Muscle layer of duodenum (tissue), 2 donors: ENCODE data around the gene ZFP92.

Experiments
- H3K27ac ChIP-seq: one replicate; pipeline ENCODE4 v1.7.0; 2013; ENCODE audit warnings: mild to moderate bottlenecking, low read length
- H3K27me3 ChIP-seq: one replicate; pipeline ENCODE4 v1.7.0; 2013; ENCODE audit warnings: low read depth, mild to moderate bottlenecking, control low read depth, low read length
- H3K36me3 ChIP-seq, 2 donors: one replicate each; pipeline ENCODE4 v1.7.0; 2013; ENCODE audit warnings: low read length in 2 of 2, control low read depth in 1 of 2, mild to moderate bottlenecking in 1 of 2; ENCODE audit not compliant: insufficient read depth in 2 of 2, control insufficient read depth in 1 of 2
- H3K4me1 ChIP-seq, 2 donors: one replicate each; pipeline ENCODE4 v1.7.0; 2013; ENCODE audit warnings: low read length in 2 of 2, mild to moderate bottlenecking in 2 of 2, control low read depth in 1 of 2, moderate library complexity in 1 of 2; ENCODE audit not compliant: insufficient read depth in 2 of 2, control insufficient read depth in 1 of 2
- H3K4me3 ChIP-seq, 2 donors: one replicate each; pipeline ENCODE4 v1.7.0; 2013; ENCODE audit warnings: low read length in 2 of 2, low read depth in 1 of 2, mild to moderate bottlenecking in 1 of 2
- H3K9me3 ChIP-seq, 2 donors: one replicate each; pipeline ENCODE4 v1.7.0; 2013; ENCODE audit warnings: low read length in 2 of 2, control low read depth in 1 of 2, mild to moderate bottlenecking in 1 of 2; ENCODE audit not compliant: control insufficient read depth in 1 of 2
- donor health status: healthy.

The ZFP92 gene

GRCh38 chrX:153430796-153431195 is 19.5 kb downstream of the ZFP92 start:
- Histone ChIP-seq H3K36me3 (no peaks in the 10 kb centered on the region), H3K4me1 (no peaks in the 10 kb centered on the region), H3K27me3 (no peaks in the 10 kb centered on the region), H3K9me3 (peaks cover 0 to 2% of the 10 kb centered on the region in 2 donors), H3K27ac (no peak overlapping the region), H3K4me3 (no peak overlapping the region)

DNA sequence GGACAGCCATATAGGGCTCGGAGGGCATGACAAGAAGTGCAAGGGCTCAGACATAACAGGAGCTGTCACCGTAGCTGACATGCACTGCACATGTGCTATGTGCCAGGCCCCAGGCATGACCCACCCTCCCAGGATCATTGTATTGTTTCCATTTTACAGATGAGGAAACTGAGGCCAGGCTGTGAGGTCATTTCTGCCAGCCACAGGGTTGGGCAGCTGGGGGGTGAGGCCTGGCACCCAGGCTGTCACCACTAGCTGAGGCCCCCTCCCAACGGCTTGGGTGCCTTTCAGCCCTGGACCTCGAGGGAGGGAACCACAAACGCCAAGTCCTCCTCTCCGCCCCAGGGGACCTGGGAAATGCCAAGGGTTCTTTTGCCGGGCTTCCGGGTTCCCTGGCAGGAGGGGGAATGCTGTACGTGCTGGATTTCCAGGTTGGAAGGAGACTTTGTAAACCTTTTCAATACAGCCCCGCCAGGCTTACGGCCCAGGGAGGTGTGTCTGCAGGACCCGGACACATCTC is 21.9 kb downstream of the ZFP92 start:
- Histone ChIP-seq H3K4me3 (no peak overlapping the region), H3K36me3 (no peaks in the 10 kb centered on the region), H3K4me1 (no peaks in the 10 kb centered on the region), H3K9me3 (peaks cover 0 to 2% of the 10 kb centered on the region in 2 donors), H3K27me3 (no peaks in the 10 kb centered on the region), H3K27ac (no peak overlapping the region)

- H3K36me3 ChIP-seq, result no peaks in the 10 kb centered on the region
- H3K9me3 ChIP-seq, result peaks cover 0 to 2% of the 10 kb centered on the region in 2 donors
- no peak overlapping the region for H3K4me3 ChIP-seq
- H3K27ac ChIP-seq, result no peak overlapping the region
- no peaks in the 10 kb centered on the region for H3K27me3 ChIP-seq
- no peaks in the 10 kb centered on the region for H3K4me1 ChIP-seq
These were observed 22.6 kb downstream of the ZFP92 start for GRCh38 chrX:153433781-153434285.

- H3K36me3 ChIP-seq, result no peaks in the 10 kb centered on the region
- H3K27ac ChIP-seq, result no peak overlapping the region
- peaks cover 0 to 2% of the 10 kb centered on the region in 2 donors for H3K9me3 ChIP-seq
- no peaks in the 10 kb centered on the region for H3K4me1 ChIP-seq
- no peaks in the 10 kb centered on the region for H3K27me3 ChIP-seq
- no peak overlapping the region for H3K4me3 ChIP-seq
These were observed 23.5 kb downstream of the ZFP92 start for GRCh38 chrX:153434801-153435200.

- no peak overlapping the region for H3K27ac ChIP-seq
- no peaks in the 10 kb centered on the region for H3K36me3 ChIP-seq
- H3K27me3 ChIP-seq, result no peaks in the 10 kb centered on the region
- H3K9me3 ChIP-seq, result peaks cover 0 to 2% of the 10 kb centered on the region in 2 donors
- H3K4me1 ChIP-seq, result no peaks in the 10 kb centered on the region
- H3K4me3 ChIP-seq, result no peak overlapping the region
These were observed 24.6 kb downstream of the ZFP92 start for GRCh38 chrX:153435845-153436244.

- no peaks in the 10 kb centered on the region for H3K4me1 ChIP-seq
- H3K4me3 ChIP-seq, result no peak overlapping the region
- H3K9me3 ChIP-seq, result no peaks in the 10 kb centered on the region
- no peaks in the 10 kb centered on the region for H3K27me3 ChIP-seq
- H3K36me3 ChIP-seq, result no peaks in the 10 kb centered on the region
- no peak overlapping the region for H3K27ac ChIP-seq
These were observed 27.3 kb downstream of the ZFP92 start for GRCh38 chrX:153438532-153438931.

DNA sequence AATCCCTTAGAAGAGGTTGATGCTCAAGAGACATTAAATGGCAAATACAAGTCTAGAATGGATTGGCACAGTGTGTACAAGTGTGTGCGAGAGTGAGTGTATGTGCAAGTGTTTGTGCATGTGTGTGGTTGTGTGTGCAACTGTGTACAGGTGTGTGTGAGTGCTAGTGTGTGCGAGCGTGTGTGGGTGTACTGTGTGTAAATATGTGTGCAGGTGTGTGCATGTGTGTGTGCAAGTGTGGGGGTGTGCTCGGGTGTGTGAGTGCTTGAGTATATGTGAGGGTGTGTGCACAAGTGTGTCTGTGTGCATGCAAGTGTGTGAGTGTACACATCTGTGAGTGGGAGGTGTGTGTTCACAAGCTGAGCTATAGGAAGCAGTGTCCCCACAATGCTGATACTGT is 28.7 kb downstream of the ZFP92 start:
- H3K4me3 ChIP-seq, result no peak overlapping the region
- no peaks in the 10 kb centered on the region for H3K27me3 ChIP-seq
- no peaks in the 10 kb centered on the region for H3K4me1 ChIP-seq
- no peak overlapping the region for H3K27ac ChIP-seq
- H3K36me3 ChIP-seq, result no peaks in the 10 kb centered on the region
- no peaks in the 10 kb centered on the region for H3K9me3 ChIP-seq

DNA sequence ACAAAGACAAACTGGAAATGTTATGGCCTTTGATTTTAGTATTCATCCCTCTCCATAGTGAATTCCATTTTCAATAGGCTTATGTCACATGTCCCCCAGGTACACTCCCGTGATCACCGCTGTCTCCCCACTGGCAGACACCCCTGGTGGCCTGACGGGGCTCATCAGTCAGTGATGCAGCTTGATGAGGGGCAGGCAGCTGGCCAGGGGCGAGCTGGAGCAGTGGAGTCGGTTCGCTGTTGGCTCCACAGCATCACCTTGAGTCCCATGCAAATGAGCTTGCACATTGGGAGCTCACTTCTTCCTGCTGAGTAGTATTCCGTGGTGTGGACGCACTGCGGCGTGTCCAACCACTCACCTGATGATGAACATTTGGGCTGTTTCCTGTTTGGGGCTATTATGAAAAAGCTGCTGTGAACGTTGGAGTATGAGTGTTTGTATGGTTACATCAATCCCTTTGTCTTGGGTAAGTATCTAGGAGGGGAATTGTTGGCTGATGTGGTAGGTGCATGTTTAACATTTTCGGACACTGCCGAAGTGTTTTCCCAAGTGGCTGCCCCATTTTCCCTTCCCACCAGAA is 29.4 kb downstream of the ZFP92 start:
- H3K4me1 ChIP-seq, result no peaks in the 10 kb centered on the region
- no peaks in the 10 kb centered on the region for H3K27me3 ChIP-seq
- H3K36me3 ChIP-seq, result no peaks in the 10 kb centered on the region
- H3K4me3 ChIP-seq, result no peak overlapping the region
- no peak overlapping the region for H3K27ac ChIP-seq
- H3K9me3 ChIP-seq, result no peaks in the 10 kb centered on the region

DNA sequence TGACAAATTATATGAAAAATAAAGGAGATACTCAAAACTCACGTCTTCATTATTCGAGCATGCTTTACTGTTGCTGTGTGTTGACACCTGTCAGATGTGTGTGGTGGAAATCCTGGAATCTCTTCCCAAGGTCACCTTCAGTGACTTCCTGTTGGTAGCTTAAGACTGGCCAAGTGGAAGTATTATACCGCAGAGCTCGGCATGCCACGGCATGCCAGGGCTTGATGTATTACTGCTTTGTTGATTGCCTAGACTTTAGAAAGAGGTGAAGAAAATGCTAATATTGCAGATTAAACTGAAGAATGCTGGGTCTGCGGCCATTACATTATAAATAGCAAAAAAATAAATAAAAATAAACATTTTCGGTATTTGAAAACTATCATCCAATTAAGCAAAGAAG is 30.0 kb downstream of the ZFP92 start:
- Histone ChIP-seq H3K36me3 (no peaks in the 10 kb centered on the region), H3K27ac (no peak overlapping the region), H3K27me3 (no peaks in the 10 kb centered on the region), H3K4me3 (no peak overlapping the region), H3K4me1 (no peaks in the 10 kb centered on the region), H3K9me3 (no peaks in the 10 kb centered on the region)

DNA sequence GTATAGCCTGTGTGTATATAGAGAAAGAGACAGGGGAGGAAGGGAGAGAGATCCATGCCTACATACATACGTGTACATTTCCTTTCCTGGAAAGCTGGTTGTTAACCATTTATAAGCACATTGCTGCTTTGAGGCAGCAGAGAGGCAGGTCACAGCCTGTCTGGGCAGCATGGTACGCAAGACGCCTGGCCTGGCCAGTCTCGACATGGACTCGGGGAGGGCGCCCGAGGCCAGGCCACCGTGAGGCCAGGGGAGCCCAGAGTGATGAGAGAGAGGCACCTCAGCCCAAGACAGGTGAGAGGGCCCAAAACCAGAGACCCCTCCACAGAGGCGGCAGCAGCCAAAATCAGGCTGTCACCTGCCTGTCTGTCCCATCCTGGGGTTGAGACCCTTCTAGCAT is 30.7 kb downstream of the ZFP92 start:
- Histone ChIP-seq H3K9me3 (no peaks in the 10 kb centered on the region), H3K36me3 (no peaks in the 10 kb centered on the region), H3K27ac (no peak overlapping the region), H3K4me1 (no peaks in the 10 kb centered on the region), H3K27me3 (no peaks in the 10 kb centered on the region), H3K4me3 (no peak overlapping the region)

DNA sequence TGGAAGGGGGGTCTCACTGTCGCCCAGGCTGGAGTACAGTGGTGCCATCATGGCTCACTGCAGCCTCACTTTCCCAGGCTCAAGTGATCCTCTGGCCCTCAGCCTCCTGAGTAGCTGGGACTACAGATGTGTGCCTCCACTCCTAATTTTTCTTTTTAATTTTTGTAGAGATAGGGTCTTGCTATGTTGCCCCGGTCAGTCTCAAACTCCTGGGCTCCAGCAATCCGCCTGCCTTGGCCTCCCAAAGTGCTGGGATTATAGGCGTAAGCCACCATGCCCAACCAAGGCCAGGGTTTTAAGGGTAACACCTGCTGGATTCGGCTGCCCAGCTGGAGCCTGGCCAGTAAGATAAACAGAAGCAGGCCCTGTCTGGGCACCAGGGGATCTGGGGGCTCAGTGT is 31.2 kb downstream of the ZFP92 start:
- Histone ChIP-seq H3K36me3 (no peaks in the 10 kb centered on the region), H3K27me3 (no peaks in the 10 kb centered on the region), H3K9me3 (no peaks in the 10 kb centered on the region), H3K27ac (no peak overlapping the region), H3K4me1 (no peaks in the 10 kb centered on the region), H3K4me3 (no peak overlapping the region)
